Prostate gland (tissue), 2 donors: ENCODE measurements around the gene MAGEA6.

Experiments
- CTCF ChIP-seq, 4 experiments: fragments of 200-600 bp in 2 of 4; fragments of 450-650 bp in 2 of 4; sonication (generic) in 2 of 4; IDR thresholded peaks; 1 replicate in 3 of 4; 2 replicates in 1 of 4; pipeline ENCODE4 v1.5.1; 2016 to 2019; ENCODE audit warnings: antibody characterized with exemption in 4 of 4, mild to moderate bottlenecking in 2 of 4, moderate library complexity in 2 of 4
- POLR2A ChIP-seq: fragments of 450-650 bp; IDR thresholded peaks from one replicate; pipeline ENCODE4 v1.6.1; 2016; ENCODE audit warnings: antibody characterized with exemption, mild to moderate bottlenecking

GRCh38 chrX:152735101-152735500 lies 34.4 kb downstream of the MAGEA6 start:
- TF ChIP-seq CTCF (IDR thresholded peaks at IDR 0.05) (no peak), POLR2A (no peak)
